Activated T-cell treated with anti-CD3 and anti-CD28 coated beads for 4 hours (primary cell): ENCODE results near the gene PPT1.

Source experiments
- DNase-seq: peaks from one replicate; pipeline ENCODE4 v3.0.0-alpha.2; 2020

PPT1 gene

GRCh38 chr1:40096977-40097782 lies at the start of gene PPT1:
TSS of gene PPT1 (minus strand) at chr1:40097252. CDS start at chr1:40097238, 14 bp downstream.
- peak; percentile 54 for DNase-seq

- DNase-seq: peak; percentile 53
Observed at GRCh38 chr1:40143891-40144575, 47.0 kb upstream of the PPT1 start.

GRCh38 chr1:40141878-40142535 lies 45.0 kb upstream of the PPT1 start:
- DNase-seq: no peak

- DNase-seq: no peak
Observed at GRCh38 chr1:40140211-40140973, 43.3 kb upstream of the PPT1 start.

- no peak for DNase-seq
Observed at GRCh38 chr1:40133839-40134238, 36.8 kb upstream of the PPT1 start.

GRCh38 chr1:40133312-40133665 lies 36.2 kb upstream of the PPT1 start:
- DNase-seq: no peak

- DNase-seq: no peak
Observed at GRCh38 chr1:40132383-40133311, 35.6 kb upstream of the PPT1 start.

GRCh38 chr1:40130892-40131291 lies 33.8 kb upstream of the PPT1 start:
- DNase-seq: no peak

GRCh38 chr1:40122855-40123254 lies 25.8 kb upstream of the PPT1 start:
- no peak for DNase-seq

GRCh38 chr1:40120128-40120527 lies 23.1 kb upstream of the PPT1 start:
- DNase-seq: no peak

GRCh38 chr1:40114400-40114799 lies 17.3 kb upstream of the PPT1 start:
- DNase-seq: no peak

- DNase-seq: no peak
Observed at GRCh38 chr1:40110389-40110788, 13.3 kb upstream of the PPT1 start.

- no peak for DNase-seq
Observed at GRCh38 chr1:40107290-40107959, 10.4 kb upstream of the PPT1 start.

GRCh38 chr1:40105028-40105427 lies 8.0 kb upstream of the PPT1 start:
- no peak for DNase-seq

- DNase-seq: no peak
Observed at GRCh38 chr1:40102896-40103295, 5.8 kb upstream of the PPT1 start.

- DNase-seq: no peak
Observed at GRCh38 chr1:40102038-40102437, 5.0 kb upstream of the PPT1 start.

GRCh38 chr1:40096646-40096976 lies 441 bp downstream of the PPT1 start:
- DNase-seq: no peak

- no peak for DNase-seq
Observed at GRCh38 chr1:40095806-40096205, 1.2 kb downstream of the PPT1 start.

- DNase-seq: no peak
Observed at GRCh38 chr1:40094466-40095110, 2.5 kb downstream of the PPT1 start.

GRCh38 chr1:40092706-40093639 lies 4.1 kb downstream of the PPT1 start:
- DNase-seq: no peak
